ENCODE results near the gene BNIP1. TPM values are rescaled to one million over a fixed set of nuclear protein-coding genes. Genes with fewer than 3 reads are reported as not detected.

The BNIP1 gene
- total RNA-seq, result 10 to 100 TPM in 1 of 4 donors, 1 to 10 TPM in 3; 6.1 to 11.5 (median 6.8) TPM

- Histone ChIP-seq H3K9me3 (no peaks in the 10 kb centered on the region), H3K27me3 (no peaks in the 10 kb centered on the region), H3K4me1 (peaks cover 0 to 11% (median 0%) of the 10 kb centered on the region in 3 donors), H3K4me3 (peak within 1 kb of the TSS; percentile 85 to 87), H3K36me3 (peaks cover 0 to 35% of the 10 kb centered on the region in 2 donors), H3K27ac (peak within 1 kb of the TSS; percentile 60 to 89 (median 88))
- WGBS, 2 donors (ENCODE audit: low coverage in 1 of 2), result 0% methylated on average over 23 to 26 of the region's 48 CpGs
- TF ChIP-seq, protein P1, sequence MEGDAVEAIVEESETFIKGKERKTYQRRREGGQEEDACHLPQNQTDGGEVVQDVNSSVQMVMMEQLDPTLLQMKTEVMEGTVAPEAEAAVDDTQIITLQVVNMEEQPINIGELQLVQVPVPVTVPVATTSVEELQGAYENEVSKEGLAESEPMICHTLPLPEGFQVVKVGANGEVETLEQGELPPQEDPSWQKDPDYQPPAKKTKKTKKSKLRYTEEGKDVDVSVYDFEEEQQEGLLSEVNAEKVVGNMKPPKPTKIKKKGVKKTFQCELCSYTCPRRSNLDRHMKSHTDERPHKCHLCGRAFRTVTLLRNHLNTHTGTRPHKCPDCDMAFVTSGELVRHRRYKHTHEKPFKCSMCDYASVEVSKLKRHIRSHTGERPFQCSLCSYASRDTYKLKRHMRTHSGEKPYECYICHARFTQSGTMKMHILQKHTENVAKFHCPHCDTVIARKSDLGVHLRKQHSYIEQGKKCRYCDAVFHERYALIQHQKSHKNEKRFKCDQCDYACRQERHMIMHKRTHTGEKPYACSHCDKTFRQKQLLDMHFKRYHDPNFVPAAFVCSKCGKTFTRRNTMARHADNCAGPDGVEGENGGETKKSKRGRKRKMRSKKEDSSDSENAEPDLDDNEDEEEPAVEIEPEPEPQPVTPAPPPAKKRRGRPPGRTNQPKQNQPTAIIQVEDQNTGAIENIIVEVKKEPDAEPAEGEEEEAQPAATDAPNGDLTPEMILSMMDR (IDR thresholded peaks at IDR 0.05), result peak; percentile 88 to 93 (median 92)
- TF ChIP-seq EP300 (IDR thresholded peaks at IDR 0.05), result no peak
- peak; percentile 90 for TF ChIP-seq POLR2AphosphoS5 (IDR thresholded peaks at IDR 0.05)
- TF ChIP-seq POLR2A (IDR thresholded peaks at IDR 0.05), result peak in 1 of 2 donors; percentile 10
- peak; percentile 91 for ATAC-seq
Observed at GRCh38 chr5:173144200-173145176, at the start of gene BNIP1. Gene BNIP1 (plus strand): TSS chr5:173144531. CDS start chr5:173144546, 15 bp downstream.

DNA sequence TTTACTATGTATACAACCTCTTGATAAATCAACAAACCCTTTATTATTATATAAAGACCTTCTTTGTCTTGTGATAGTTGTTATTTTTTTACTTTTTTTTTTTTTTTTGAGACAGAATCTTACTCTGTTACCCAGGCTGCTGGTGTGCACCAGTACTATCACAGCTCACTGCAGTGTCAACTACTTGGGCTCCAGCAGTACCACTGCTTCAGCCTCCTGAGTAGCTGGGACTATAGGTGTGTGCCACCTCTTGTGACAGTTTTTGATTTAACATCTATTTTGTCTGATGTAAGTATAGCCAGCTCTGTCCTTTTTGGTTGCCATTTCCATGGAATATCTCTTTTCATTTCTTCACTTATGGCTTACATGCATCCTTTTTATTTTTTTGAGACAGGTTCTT lies 45.5 kb upstream of the BNIP1 start:
- peaks cover 0 to 56% (median 0%) of the 10 kb centered on the region in 3 donors for H3K4me1 ChIP-seq
- H3K9me3 ChIP-seq, result no peaks in the 10 kb centered on the region
- TF ChIP-seq, protein P1 (IDR thresholded peaks at IDR 0.05), result no peak
- no peak for TF ChIP-seq POLR2A (IDR thresholded peaks at IDR 0.05)
- TF ChIP-seq POLR2AphosphoS5 (IDR thresholded peaks at IDR 0.05), result no peak
- no peak for TF ChIP-seq EP300 (IDR thresholded peaks at IDR 0.05)
- H3K4me3 ChIP-seq, result no peak overlapping the region
- ATAC-seq, result no peak
- no peak overlapping the region for H3K27ac ChIP-seq
- H3K27me3 ChIP-seq, result no peaks in the 10 kb centered on the region
- H3K36me3 ChIP-seq, result peaks cover 0 to 15% of the 10 kb centered on the region in 2 donors

- ATAC-seq, result no peak
- Histone ChIP-seq H3K4me3 (no peak overlapping the region), H3K27ac (no peak overlapping the region), H3K9me3 (no peaks in the 10 kb centered on the region), H3K27me3 (no peaks in the 10 kb centered on the region), H3K4me1 (peaks cover 0 to 56% (median 0%) of the 10 kb centered on the region in 3 donors), H3K36me3 (peaks cover 0 to 15% of the 10 kb centered on the region in 2 donors)
- WGBS, 2 donors (ENCODE audit: low coverage in 1 of 2), result 92% methylated on average over 1 of the region's 1 CpG; no CpG with 5 or more reads in 1 of the 2 donors
- TF ChIP-seq POLR2A (IDR thresholded peaks at IDR 0.05) (no peak), POLR2AphosphoS5 (IDR thresholded peaks at IDR 0.05) (no peak), EP300 (IDR thresholded peaks at IDR 0.05) (no peak)
- TF ChIP-seq, protein P1 (IDR thresholded peaks at IDR 0.05), result no peak
Observed at GRCh38 chr5:173099461-173099860, 44.9 kb upstream of the BNIP1 start.

GRCh38 chr5:173101245-173101644 lies 43.1 kb upstream of the BNIP1 start:
- peaks cover 0 to 15% of the 10 kb centered on the region in 2 donors for H3K36me3 ChIP-seq

More at GRCh38 chr5:173101245-173101644, 43.1 kb upstream of the BNIP1 start:
- Histone ChIP-seq H3K4me3 (no peak overlapping the region), H3K9me3 (no peaks in the 10 kb centered on the region), H3K27ac (no peak overlapping the region), H3K27me3 (no peaks in the 10 kb centered on the region), H3K4me1 (peaks cover 0 to 52% (median 0%) of the 10 kb centered on the region in 3 donors)
- no peak for ATAC-seq
- 83 to 100% methylated on average over 1 of the region's 2 CpGs for WGBS, 2 donors (ENCODE audit: low coverage in 1 of 2)
- TF ChIP-seq POLR2A (IDR thresholded peaks at IDR 0.05) (no peak), EP300 (IDR thresholded peaks at IDR 0.05) (no peak), POLR2AphosphoS5 (IDR thresholded peaks at IDR 0.05) (no peak)
- TF ChIP-seq, protein P1 (IDR thresholded peaks at IDR 0.05), result no peak

Measured in gastroesophageal sphincter (tissue), 4 donors.